ENCODE results near the gene CD1C.

DNA sequence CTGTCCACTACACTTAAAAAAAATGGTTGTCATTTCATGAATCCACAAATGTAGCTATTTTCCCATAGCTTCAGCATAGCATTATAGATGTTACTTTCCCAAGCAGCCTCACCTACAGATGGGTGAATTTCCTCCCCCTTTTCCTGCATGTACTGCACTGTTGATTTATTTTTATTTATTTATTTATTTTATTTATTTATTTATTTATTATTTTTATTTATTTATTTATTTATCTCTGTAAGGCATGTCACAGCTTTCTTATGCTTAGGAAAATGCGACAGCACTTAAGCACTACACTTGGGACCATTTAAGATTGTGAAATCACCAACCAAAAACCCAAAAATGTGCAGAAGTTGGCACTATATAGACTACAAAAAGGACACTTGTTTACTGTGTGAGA, 30.6 kb upstream of the CD1C start:
- TF ChIP-seq, protein P1, sequence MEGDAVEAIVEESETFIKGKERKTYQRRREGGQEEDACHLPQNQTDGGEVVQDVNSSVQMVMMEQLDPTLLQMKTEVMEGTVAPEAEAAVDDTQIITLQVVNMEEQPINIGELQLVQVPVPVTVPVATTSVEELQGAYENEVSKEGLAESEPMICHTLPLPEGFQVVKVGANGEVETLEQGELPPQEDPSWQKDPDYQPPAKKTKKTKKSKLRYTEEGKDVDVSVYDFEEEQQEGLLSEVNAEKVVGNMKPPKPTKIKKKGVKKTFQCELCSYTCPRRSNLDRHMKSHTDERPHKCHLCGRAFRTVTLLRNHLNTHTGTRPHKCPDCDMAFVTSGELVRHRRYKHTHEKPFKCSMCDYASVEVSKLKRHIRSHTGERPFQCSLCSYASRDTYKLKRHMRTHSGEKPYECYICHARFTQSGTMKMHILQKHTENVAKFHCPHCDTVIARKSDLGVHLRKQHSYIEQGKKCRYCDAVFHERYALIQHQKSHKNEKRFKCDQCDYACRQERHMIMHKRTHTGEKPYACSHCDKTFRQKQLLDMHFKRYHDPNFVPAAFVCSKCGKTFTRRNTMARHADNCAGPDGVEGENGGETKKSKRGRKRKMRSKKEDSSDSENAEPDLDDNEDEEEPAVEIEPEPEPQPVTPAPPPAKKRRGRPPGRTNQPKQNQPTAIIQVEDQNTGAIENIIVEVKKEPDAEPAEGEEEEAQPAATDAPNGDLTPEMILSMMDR (IDR thresholded peaks at IDR 0.05; ENCODE audit: low read length): no peak
- TF ChIP-seq EZH2 (IDR thresholded peaks at IDR 0.05; ENCODE audit: borderline replicate concordance, low read length): no peak
